BE2C (cell line): ENCODE data around the gene TOP2B.
A peak's percentile ranks its signal among the peaks of the same experiment; 100 is the strongest.

Experiments
- DNase-seq: peaks from one replicate; pipeline ENCODE4 v3.0.0-alpha.2; 2020
- H3K27me3 ChIP-seq: fragments of 250-450 bp; sonication (Bioruptor Pico); 2 replicates; pipeline ENCODE4 v1.5.1; 2020; ENCODE audit warnings: mild to moderate bottlenecking
- H3K36me3 ChIP-seq: fragments of 250-450 bp; sonication (Bioruptor Pico); 2 replicates; pipeline ENCODE4 v1.5.1; 2020; ENCODE audit warnings: mild to moderate bottlenecking
- H3K4me1 ChIP-seq: fragments of 250-450 bp; sonication (Bioruptor Pico); 2 replicates; pipeline ENCODE4 v1.5.1; 2020
- H3K4me3 ChIP-seq: 2 replicates; pipeline ENCODE4 v1.5.1; 2011; ENCODE audit warnings: low read depth, low read length
- H3K9me3 ChIP-seq: fragments of 250-450 bp; sonication (Bioruptor Pico); 2 replicates; pipeline ENCODE4 v1.5.1; 2020
- TF ChIP-seq, protein P1 (sequence below): IDR thresholded peaks from 2 replicates; pipeline ENCODE4 v1.5.1; 2012; ENCODE audit warnings: mild to moderate bottlenecking, low read depth, low read length

Gene TOP2B

GRCh38 chr3:25604107-25604805 is 60.5 kb downstream of the TOP2B start:
- H3K27me3 ChIP-seq, result no peaks in the 10 kb centered on the region
- H3K36me3 ChIP-seq, result no peaks in the 10 kb centered on the region; the same call in 1 of the 2 replicates
- TF ChIP-seq, protein P1, sequence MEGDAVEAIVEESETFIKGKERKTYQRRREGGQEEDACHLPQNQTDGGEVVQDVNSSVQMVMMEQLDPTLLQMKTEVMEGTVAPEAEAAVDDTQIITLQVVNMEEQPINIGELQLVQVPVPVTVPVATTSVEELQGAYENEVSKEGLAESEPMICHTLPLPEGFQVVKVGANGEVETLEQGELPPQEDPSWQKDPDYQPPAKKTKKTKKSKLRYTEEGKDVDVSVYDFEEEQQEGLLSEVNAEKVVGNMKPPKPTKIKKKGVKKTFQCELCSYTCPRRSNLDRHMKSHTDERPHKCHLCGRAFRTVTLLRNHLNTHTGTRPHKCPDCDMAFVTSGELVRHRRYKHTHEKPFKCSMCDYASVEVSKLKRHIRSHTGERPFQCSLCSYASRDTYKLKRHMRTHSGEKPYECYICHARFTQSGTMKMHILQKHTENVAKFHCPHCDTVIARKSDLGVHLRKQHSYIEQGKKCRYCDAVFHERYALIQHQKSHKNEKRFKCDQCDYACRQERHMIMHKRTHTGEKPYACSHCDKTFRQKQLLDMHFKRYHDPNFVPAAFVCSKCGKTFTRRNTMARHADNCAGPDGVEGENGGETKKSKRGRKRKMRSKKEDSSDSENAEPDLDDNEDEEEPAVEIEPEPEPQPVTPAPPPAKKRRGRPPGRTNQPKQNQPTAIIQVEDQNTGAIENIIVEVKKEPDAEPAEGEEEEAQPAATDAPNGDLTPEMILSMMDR, result no peak
- no peaks in the 10 kb centered on the region for H3K4me1 ChIP-seq
- H3K4me3 ChIP-seq, result no peak overlapping the region
- no peaks in the 10 kb centered on the region for H3K9me3 ChIP-seq
- no peak for DNase-seq

DNA sequence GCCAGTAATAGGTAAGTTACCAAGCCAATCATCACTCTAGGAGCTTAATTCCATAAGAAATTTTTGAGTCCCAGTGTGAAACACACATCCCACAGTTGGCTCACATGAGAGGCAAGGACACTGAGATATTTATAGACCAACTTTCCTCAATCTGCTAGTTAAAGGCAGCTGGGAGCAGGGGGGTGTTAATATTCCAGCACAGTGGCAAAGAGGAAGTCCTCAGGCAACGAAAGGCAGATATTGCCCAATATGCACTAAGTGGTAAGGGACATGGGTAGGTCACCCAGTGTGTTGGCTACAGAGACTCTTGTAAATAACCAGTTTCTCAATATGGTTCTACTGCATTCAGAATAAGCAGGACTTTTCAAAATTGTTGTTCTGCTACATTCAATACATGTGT is 61.0 kb downstream of the TOP2B start:
- Histone ChIP-seq H3K9me3 (no peaks in the 10 kb centered on the region), H3K27me3 (no peaks in the 10 kb centered on the region), H3K4me3 (no peak overlapping the region), H3K4me1 (no peaks in the 10 kb centered on the region), H3K36me3 (no peaks in the 10 kb centered on the region; the same call in 1 of the 2 replicates)
- DNase-seq, result no peak
- TF ChIP-seq, protein P1, result no peak

- Histone ChIP-seq H3K27me3 (no peaks in the 10 kb centered on the region), H3K4me1 (no peaks in the 10 kb centered on the region), H3K4me3 (no peak overlapping the region), H3K9me3 (no peaks in the 10 kb centered on the region), H3K36me3 (no peaks in the 10 kb centered on the region)
- no peak for DNase-seq
- TF ChIP-seq, protein P1, result no peak
Measured at GRCh38 chr3:25597535-25598101, 67.1 kb downstream of the TOP2B start.

GRCh38 chr3:25594007-25594502 is 70.7 kb downstream of the TOP2B start:
- H3K4me1 ChIP-seq, result no peaks in the 10 kb centered on the region
- H3K27me3 ChIP-seq, result no peaks in the 10 kb centered on the region
- H3K4me3 ChIP-seq, result no peak overlapping the region
- H3K36me3 ChIP-seq, result no peaks in the 10 kb centered on the region
- TF ChIP-seq, protein P1, result peak; percentile 57
- no peaks in the 10 kb centered on the region for H3K9me3 ChIP-seq
- DNase-seq, result no peak

DNA sequence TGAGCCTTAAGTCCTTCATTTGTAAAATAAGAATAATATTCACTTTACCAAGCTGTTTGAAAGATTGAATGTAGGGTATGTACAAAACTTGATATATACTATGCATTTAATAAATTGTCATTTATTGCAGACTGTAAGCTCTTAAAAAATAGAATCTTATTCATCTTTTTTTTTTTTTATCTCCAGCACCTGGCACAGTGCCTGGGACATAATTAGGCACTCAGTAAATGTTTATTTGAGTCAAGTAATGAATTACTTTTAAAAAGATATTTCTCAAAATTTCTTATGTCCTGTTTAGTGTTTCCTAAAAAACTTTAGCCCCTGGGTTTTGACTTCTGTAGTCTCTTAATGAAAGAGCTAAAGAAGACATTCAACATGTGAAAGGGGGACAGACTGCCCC is 71.7 kb downstream of the TOP2B start:
- no peaks in the 10 kb centered on the region for H3K4me1 ChIP-seq
- H3K36me3 ChIP-seq, result no peaks in the 10 kb centered on the region
- DNase-seq, result no peak
- TF ChIP-seq, protein P1, result no peak
- H3K9me3 ChIP-seq, result no peaks in the 10 kb centered on the region
- no peak overlapping the region for H3K4me3 ChIP-seq
- H3K27me3 ChIP-seq, result no peaks in the 10 kb centered on the region

DNA sequence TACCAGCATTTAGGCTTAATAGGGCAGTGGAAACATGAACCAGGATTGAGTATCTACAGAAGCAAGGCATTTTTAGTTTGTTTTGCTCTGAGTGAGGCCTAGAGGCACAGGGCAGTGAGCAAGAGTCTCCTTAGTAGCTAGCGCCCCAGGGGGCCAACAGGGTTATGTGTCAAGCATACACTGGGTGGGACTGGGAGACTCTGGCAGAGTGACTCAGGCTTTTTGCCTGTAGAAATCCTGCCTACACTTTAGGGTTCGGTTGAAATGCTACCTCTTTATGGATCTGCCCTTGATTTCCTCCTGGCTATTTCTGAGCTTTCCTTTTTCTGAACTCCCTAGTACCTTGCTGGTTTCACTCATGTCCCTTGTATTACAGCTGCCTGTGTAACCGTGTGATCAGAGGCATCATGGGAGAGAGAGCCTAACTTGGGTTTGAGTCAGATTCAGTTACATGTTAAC is 72.2 kb downstream of the TOP2B start:
- DNase-seq, result no peak
- H3K4me3 ChIP-seq, result no peak overlapping the region
- no peaks in the 10 kb centered on the region for H3K4me1 ChIP-seq
- no peaks in the 10 kb centered on the region for H3K27me3 ChIP-seq
- H3K9me3 ChIP-seq, result no peaks in the 10 kb centered on the region
- TF ChIP-seq, protein P1, result 0 out of 2 replicates have a peak, but pooled peaks have one; percentile 14
- H3K36me3 ChIP-seq, result no peaks in the 10 kb centered on the region
